Fibroblast of skin of scalp (primary cell): Measurements from ENCODE around the gene FNIP2.
"Not testable (repeated sequence)": the region's sequence is repeated elsewhere in the genome, so short reads cannot be mapped to it uniquely, and the experiment has no call there.

Source experiments
- DNase-seq: peaks from one replicate; pipeline ENCODE4 v3.0.0-alpha.2; 2013

FNIP2 gene

GRCh38 chr4:158927774-158928173, 158.9 kb downstream of the FNIP2 start:
- not testable (repeated sequence) for DNase-seq

DNA sequence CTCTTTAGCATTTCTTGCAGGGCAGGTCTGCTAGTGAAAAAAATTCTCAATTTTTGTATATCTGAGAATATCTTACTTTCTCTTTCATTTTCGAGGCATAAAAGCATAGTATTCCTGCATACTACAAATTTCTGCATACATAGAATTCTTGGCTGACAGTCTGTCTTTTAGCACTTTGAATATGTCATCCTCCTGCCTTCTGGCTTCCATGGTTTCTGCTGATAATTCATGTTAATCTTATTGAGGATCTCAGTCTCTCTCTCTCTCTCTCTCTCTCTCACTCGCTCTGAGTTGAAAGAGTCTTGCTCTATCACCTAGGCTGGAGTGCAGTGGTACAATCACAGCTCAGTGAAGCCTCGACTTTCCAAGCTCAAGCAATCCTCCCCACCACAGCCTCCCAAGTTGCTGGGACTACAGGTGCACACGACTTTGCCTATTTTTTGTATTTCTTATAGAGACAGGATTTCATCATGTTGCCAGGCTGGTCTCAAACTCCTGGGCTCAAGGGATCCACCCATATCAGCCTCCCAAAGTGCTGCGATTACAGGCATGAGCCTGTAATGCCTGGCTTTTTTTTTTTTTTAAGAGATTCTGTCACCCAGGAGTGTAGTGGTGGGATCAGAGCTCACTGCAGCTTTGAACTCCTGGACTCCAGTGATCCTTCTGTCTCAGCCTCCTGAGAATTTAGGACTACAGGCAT, 161.3 kb downstream of the FNIP2 start:
- no peak for DNase-seq

GRCh38 chr4:158930639-158930972, 161.8 kb downstream of the FNIP2 start:
- no peak for DNase-seq

DNA sequence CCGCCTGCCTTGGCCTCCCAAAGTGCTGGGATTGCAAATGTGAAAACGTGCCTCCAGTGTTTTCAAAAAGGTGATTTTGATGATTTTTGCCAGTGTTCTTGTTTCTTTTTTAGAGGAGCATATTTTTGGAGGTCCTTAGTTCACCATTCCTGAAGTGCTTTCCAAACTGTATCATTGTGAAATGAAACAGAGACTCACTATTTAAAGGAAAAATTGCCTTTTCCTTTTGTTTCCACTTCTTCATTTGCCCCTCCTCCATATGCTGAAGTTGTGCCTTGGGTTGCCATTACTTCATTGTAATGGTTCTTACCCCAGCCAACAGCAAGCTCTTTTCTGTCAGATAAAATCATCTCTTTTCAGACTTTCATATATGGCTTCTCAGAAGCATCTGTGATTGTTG, 164.4 kb downstream of the FNIP2 start:
- DNase-seq: no peak

DNA sequence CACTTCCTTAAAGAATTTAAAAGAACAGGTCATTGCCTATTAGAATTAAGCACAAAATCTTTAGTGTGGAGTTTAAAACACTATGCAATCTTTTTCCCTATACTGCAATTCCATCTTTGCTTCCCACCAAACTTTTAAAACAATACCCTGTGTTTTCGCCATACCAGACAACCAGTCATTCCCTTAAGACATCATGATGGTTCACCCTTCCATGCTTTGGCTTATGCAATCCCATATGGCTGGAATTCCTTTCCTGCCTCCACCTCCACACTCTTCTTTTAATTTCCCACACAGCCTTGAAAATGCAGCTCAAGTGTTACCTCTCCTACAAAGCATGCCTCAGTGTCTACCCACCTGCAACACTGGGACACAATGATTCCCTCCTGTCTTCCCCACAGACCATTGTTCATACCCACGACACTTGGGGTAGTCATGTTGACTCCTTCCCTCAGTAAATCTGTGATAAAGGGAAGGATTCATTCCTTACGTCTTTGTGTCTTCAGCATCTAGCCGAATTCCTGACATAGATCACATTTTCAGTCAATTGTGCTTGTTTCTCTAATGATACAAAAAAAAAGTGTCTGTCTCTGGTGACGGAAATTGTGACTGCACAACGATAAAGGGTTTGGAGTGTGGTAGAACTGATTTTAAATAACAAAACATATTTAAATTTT, 166.3 kb downstream of the FNIP2 start:
- DNase-seq: no peak

- no peak for DNase-seq
Measured at GRCh38 chr4:158936238-158936637, 167.4 kb downstream of the FNIP2 start.

DNA sequence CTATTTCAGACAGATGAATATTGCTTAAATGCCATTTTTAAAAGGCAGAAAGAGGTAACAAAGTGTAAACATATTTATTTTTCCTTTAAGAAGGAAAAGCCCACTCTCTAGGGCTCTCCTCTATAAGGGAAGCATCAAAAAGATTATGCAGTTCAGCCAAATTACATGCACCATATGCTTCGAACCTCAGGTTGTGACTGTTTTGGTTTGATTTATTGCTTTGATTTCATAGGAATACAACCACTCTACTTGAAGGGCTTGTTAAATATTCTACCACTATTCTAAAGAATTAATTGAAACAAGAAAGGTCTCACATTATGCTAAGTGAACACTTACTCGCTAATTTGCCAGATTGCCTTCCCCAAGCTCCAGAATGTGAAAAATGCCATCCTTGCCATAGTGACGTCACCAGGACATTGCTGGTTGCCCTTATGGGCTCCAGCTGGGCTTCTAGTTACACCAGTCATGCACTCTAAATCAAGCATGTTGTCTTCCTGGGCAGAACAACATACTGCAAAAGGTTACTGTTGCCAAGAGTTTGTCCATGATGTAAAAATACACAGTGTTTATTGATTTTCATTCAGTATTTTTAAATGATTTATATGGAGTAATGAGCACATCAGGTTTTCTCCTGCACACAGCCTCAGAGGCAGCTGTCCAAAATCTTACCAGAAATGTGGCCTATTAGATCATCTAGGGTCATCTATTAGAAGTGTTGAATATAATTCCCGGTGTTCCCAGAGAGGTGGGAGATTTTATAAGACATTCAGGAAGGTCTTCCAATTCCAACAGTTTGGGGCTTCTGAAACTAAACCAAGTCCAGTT, 169.6 kb downstream of the FNIP2 start:
- peak; percentile 71 for DNase-seq

DNA sequence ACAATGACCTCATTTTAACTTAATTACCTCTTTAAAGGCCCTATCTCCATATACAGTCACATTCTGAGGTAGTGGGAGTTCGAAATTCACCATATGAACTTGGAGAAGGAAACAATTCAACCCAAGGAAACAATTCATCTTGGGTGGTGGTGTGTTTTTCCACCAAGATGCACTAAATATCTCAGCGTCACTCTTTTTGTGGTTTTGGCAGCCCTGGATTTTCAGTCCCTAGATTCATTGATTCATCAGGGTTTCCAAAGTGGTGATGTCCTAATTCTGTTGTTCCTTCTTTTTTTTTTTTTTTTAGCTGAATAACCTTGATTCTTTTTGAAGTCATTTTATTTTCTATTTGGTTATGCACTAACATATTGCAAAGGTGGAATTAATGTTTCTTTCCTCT, 171.4 kb downstream of the FNIP2 start:
- DNase-seq: no peak

DNA sequence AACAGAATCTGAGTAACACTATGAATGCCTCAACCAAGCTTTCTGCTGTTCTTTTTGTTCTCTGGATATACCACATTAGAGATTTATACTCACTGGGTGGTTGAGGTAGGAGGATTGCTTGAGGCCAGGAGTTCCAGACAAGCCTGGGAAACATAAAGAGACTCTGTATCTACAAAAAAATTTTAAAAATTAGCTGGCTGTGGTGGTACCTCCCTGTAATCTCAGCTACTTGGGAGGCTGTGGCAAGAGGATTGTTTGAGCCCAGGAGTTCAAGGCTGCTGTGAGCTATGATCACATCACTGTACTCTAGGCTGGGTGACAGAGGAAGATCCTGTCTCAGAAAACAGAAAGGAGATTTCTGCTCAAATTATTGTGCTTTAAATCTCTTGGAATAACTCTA, 172.5 kb downstream of the FNIP2 start:
- no peak for DNase-seq

DNA sequence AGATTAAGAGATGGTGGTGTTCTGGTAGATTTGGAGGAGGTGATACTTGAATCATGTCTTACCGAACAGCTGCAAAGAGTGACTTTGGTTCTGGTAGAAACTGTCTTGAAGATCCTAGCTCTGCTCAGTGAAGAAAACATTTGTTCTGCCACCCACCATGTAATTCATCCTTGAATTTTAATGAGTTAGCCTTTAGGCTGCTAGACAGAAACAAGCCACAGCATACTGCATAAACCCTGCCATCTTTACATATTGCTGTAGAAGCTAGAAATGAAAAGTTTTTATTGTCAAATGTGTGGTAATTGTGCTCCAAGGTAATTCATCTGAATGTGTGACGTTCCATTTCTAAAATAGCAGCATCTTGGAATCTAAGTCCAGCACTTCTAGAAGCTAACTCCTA, 173.1 kb downstream of the FNIP2 start:
- no peak for DNase-seq

GRCh38 chr4:158945529-158946108, 176.8 kb downstream of the FNIP2 start:
- DNase-seq: no peak

DNA sequence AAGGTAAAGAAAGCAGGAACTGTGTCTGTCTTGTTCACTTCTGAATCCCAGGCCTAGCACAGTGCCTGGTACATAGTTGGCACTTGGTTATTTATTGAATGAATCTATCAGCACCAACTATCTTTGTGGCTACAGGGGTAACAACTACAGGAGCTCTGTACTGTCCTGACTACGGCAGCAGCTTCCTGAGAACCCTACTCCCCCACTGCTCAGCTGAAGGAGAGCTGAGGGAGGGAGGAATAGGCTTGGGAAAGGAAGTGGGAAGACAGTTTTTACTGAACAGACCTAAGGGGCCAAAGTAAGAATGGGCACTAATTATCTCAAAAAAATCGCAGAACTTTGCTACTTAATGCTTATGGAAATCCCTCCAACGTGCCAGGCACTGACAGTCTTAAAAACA, 178.0 kb downstream of the FNIP2 start:
- DNase-seq: no peak

DNA sequence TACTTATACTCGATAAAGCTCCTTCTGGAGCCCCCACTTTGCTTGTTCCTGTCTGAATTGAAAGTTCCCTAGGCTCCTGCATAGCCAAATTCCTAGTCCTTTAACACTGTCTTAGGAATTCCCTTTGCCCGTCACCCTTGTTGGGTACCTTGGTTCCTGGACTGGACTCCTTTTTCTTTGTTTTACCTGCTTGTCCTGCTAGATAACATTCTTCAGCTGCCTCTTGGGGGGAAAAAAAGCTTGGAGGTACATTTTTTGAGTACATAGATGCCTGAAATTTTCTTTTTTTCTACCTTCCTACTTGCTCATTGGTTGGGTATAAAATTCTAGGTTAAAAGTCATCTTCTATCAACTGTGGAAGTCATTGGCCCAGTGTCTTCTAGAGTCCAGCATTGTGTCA, 179.2 kb downstream of the FNIP2 start:
- DNase-seq: no peak

DNA sequence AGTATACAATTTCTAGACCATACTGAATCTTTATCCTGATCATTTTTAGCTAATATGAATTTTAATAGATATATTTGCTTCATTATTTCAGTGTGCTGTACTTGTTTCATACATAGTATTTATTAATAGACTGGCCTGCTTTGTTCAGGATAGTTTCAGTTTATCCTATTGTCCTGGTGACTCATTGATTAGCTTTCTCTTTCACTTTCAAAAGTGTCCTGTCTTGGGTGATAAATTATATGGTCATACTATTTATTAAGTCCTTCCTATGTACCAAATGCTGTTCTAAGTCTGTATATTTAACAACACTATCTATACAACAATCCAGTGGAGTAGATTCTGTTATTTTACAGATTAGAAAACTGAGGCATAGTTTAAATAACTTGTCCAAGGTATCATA, 180.3 kb downstream of the FNIP2 start:
- DNase-seq: peak; percentile 39

GRCh38 chr4:158952221-158952774, 183.5 kb downstream of the FNIP2 start:
- not testable (repeated sequence) for DNase-seq

- not testable (repeated sequence) for DNase-seq
Measured at GRCh38 chr4:158956345-158956744, 187.5 kb downstream of the FNIP2 start.

- DNase-seq: not testable (repeated sequence)
Measured at GRCh38 chr4:158956918-158957317, 188.1 kb downstream of the FNIP2 start.
